Sigmoid colon (tissue), 7 donors: ENCODE results near the gene LRRC37B. TPM values are rescaled to one million over a fixed set of nuclear protein-coding genes. Genes with fewer than 3 reads are reported as not detected.

ENCODE experiments used
- DNase-seq: peaks from one replicate; pipeline ENCODE4 v3.0.0-alpha.2; 2019
- H3K27ac ChIP-seq, 4 donors: fragments of 200-600 bp; sonication (generic); one replicate each; pipeline ENCODE4 v1.5.1; 2016 to 2019; ENCODE audit warnings: mild to moderate bottlenecking in 1 of 4
- H3K27me3 ChIP-seq, 3 donors: fragments of 200-600 bp; sonication (generic); one replicate each; pipeline ENCODE4 v1.5.1; 2019; ENCODE audit warnings: mild to moderate bottlenecking in 1 of 3
- H3K36me3 ChIP-seq, 4 donors: fragments of 200-600 bp; sonication (generic); one replicate each; pipeline ENCODE4 v1.5.1; 2016 to 2019
- H3K4me1 ChIP-seq, 4 donors: fragments of 200-600 bp; sonication (generic); one replicate each; pipeline ENCODE4 v1.5.1; 2017 to 2019
- H3K4me3 ChIP-seq, 4 donors: fragments of 200-600 bp; sonication (generic); one replicate each; pipeline ENCODE4 v1.5.1; 2017 to 2019; ENCODE audit warnings: mild to moderate bottlenecking in 2 of 4, moderate library complexity in 1 of 4
- H3K9me3 ChIP-seq, 4 donors: fragments of 200-600 bp in 3 of 4; sonication (generic) in 3 of 4; one replicate each; pipeline versions ENCODE4 v1.5.1 to v1.6.1; 2013 to 2019
- EP300 ChIP-seq, 4 donors: sonication (generic); formaldehyde crosslinking; IDR thresholded peaks; one replicate each; pipeline ENCODE4 v1.6.1; 2017; ENCODE audit warnings: antibody characterized with exemption in 4 of 4
- POLR2A ChIP-seq, 2 donors: fragments of 450-650 bp; IDR thresholded peaks; one replicate each; pipeline ENCODE4 v1.6.1; 2016; ENCODE audit warnings: antibody characterized with exemption in 2 of 2, mild to moderate bottlenecking in 2 of 2, moderate library complexity in 2 of 2
- POLR2AphosphoS5 ChIP-seq, 4 donors: sonication (generic); formaldehyde crosslinking; IDR thresholded peaks; one replicate each; pipeline ENCODE4 v1.6.1; 2017; ENCODE audit warnings: antibody characterized with exemption in 4 of 4
- WGBS, 2 donors: extraction: QIAGEN DNeasy Blood & Tissue Kit; methylation state at CpG; one replicate each; pipeline ENCODE4 v1.1.7; 2013; 5-methylcytosine and 5-hydroxymethylcytosine counted together
- intact Hi-C: fragments of 100-400 bp; cut with DNase I; formaldehyde crosslinking; loops from one replicate; pipeline ENCODE4 v1.15.1; 2023
- polyA plus RNA-seq, 3 donors: library from polyadenylated mRNA; stranded (reverse); fragments of 200-250 nt; gene quantifications; one replicate each; pipeline ENCODE4 v1.2.3, GENCODE V29; 2013
- total RNA-seq, 4 donors: library from RNA; depleted of rRNA; stranded (reverse); fragments of >200 nt; gene quantifications; one replicate each; pipeline ENCODE4 v1.1.0, GENCODE V29; 2016
- TF ChIP-seq, protein P1 (sequence below), 4 experiments: fragments of 450-650 bp in 3 of 4; fragments of 200-600 bp in 1 of 4; IDR thresholded peaks; one replicate each; pipeline ENCODE4 v1.5.1; 2016 to 2019; ENCODE audit warnings: antibody characterized with exemption in 4 of 4, mild to moderate bottlenecking in 3 of 4, moderate library complexity in 2 of 4
- donor health status: healthy with polysubstance abuse.
- donor health status: Bipolar disorder and iron deficiency.
- donor health status: healthy.

The LRRC37B gene
- total and polyA plus RNA-seq, 7 donors = 4.2 to 44.9 (median 14.0) TPM

- DNase-seq = no peak
- TF ChIP-seq, protein P1, sequence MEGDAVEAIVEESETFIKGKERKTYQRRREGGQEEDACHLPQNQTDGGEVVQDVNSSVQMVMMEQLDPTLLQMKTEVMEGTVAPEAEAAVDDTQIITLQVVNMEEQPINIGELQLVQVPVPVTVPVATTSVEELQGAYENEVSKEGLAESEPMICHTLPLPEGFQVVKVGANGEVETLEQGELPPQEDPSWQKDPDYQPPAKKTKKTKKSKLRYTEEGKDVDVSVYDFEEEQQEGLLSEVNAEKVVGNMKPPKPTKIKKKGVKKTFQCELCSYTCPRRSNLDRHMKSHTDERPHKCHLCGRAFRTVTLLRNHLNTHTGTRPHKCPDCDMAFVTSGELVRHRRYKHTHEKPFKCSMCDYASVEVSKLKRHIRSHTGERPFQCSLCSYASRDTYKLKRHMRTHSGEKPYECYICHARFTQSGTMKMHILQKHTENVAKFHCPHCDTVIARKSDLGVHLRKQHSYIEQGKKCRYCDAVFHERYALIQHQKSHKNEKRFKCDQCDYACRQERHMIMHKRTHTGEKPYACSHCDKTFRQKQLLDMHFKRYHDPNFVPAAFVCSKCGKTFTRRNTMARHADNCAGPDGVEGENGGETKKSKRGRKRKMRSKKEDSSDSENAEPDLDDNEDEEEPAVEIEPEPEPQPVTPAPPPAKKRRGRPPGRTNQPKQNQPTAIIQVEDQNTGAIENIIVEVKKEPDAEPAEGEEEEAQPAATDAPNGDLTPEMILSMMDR (IDR thresholded peaks at IDR 0.05) = no peak
- TF ChIP-seq POLR2AphosphoS5 (IDR thresholded peaks at IDR 0.05) = no peak
- Histone ChIP-seq H3K4me1 (peaks cover 0 to 4% (median 0%) of the 10 kb centered on the region in 4 donors), H3K36me3 (peaks cover 0 to 10% (median 2%) of the 10 kb centered on the region in 4 donors), H3K4me3 (no peak overlapping the region), H3K27ac (no peak overlapping the region), H3K9me3 (no peaks in the 10 kb centered on the region), H3K27me3 (no peaks in the 10 kb centered on the region)
- 18 to 66% methylated on average over 9 of the region's 9 CpGs for WGBS, 2 donors
- intact Hi-C loops = no loop called here
These were observed 8.2 kb downstream of the LRRC37B start for GRCh38 chr17:32015245-32016013.

GRCh38 chr17:32016231-32016630 lies 9.0 kb downstream of the LRRC37B start:
- no peaks in the 10 kb centered on the region for H3K9me3 ChIP-seq
- peaks cover 0 to 6% (median 4%) of the 10 kb centered on the region in 4 donors for H3K4me1 ChIP-seq
- H3K27ac ChIP-seq = no peak overlapping the region
- intact Hi-C loops = no loop called here
- H3K36me3 ChIP-seq = peaks cover 0 to 10% (median 2%) of the 10 kb centered on the region in 4 donors
- H3K4me3 ChIP-seq = no peak overlapping the region
- no peak for DNase-seq
- WGBS, 2 donors = 67 to 89% methylated on average over 7 of the region's 7 CpGs
- no peaks in the 10 kb centered on the region for H3K27me3 ChIP-seq
- no peak for TF ChIP-seq EP300 (IDR thresholded peaks at IDR 0.05)
- TF ChIP-seq POLR2AphosphoS5 (IDR thresholded peaks at IDR 0.05) = no peak
- TF ChIP-seq, protein P1 (IDR thresholded peaks at IDR 0.05) = no peak
- no peak for TF ChIP-seq POLR2A (IDR thresholded peaks at IDR 0.05)

DNA sequence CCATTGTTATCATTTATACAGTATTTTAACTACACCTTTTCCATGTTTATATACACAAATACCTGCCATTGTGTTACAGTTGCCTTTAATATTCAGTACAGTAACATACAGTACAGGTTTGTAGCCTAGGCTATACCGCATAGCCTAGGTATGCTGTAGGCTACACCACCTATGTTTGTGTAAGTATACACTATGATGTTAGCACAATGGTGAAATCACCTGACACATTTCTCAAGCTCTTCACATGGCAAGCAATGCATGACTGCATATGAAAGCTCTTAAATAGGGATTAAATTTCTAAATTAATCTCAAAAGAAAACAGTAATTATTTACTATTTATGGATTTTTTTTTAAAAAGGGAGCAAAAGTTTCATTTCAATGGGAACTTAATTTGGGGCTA lies 12.0 kb downstream of the LRRC37B start:
- TF ChIP-seq EP300 (IDR thresholded peaks at IDR 0.05) (no peak), POLR2AphosphoS5 (IDR thresholded peaks at IDR 0.05) (no peak)
- TF ChIP-seq, protein P1 (IDR thresholded peaks at IDR 0.05) = no peak
- 90 to 94% methylated on average over 1 of the region's 1 CpG for WGBS, 2 donors
- intact Hi-C loops = no loop called here
- Histone ChIP-seq H3K4me1 (peaks cover 0 to 10% (median 3%) of the 10 kb centered on the region in 4 donors), H3K9me3 (no peaks in the 10 kb centered on the region), H3K4me3 (no peak overlapping the region), H3K36me3 (peaks cover 5 to 28% (median 6%) of the 10 kb centered on the region in 4 donors), H3K27me3 (no peaks in the 10 kb centered on the region), H3K27ac (no peak overlapping the region)
- no peak for DNase-seq

- no peak for DNase-seq
- Histone ChIP-seq H3K9me3 (no peaks in the 10 kb centered on the region), H3K4me3 (no peak overlapping the region), H3K27ac (no peak overlapping the region), H3K36me3 (peaks cover 5 to 29% (median 6%) of the 10 kb centered on the region in 4 donors), H3K27me3 (no peaks in the 10 kb centered on the region), H3K4me1 (peaks cover 0 to 10% (median 3%) of the 10 kb centered on the region in 4 donors)
- no peak for TF ChIP-seq POLR2A (IDR thresholded peaks at IDR 0.05)
- TF ChIP-seq EP300 (IDR thresholded peaks at IDR 0.05) = no peak
- no peak for TF ChIP-seq POLR2AphosphoS5 (IDR thresholded peaks at IDR 0.05)
- TF ChIP-seq, protein P1 (IDR thresholded peaks at IDR 0.05) = no peak
- 94% methylated on average over 16 of the region's 16 CpGs for WGBS, 2 donors
- intact Hi-C loops = no loop called here
These were observed 13.9 kb downstream of the LRRC37B start for GRCh38 chr17:32020943-32021614.
